Measurements from ENCODE around the gene TBC1D20.

DNA sequence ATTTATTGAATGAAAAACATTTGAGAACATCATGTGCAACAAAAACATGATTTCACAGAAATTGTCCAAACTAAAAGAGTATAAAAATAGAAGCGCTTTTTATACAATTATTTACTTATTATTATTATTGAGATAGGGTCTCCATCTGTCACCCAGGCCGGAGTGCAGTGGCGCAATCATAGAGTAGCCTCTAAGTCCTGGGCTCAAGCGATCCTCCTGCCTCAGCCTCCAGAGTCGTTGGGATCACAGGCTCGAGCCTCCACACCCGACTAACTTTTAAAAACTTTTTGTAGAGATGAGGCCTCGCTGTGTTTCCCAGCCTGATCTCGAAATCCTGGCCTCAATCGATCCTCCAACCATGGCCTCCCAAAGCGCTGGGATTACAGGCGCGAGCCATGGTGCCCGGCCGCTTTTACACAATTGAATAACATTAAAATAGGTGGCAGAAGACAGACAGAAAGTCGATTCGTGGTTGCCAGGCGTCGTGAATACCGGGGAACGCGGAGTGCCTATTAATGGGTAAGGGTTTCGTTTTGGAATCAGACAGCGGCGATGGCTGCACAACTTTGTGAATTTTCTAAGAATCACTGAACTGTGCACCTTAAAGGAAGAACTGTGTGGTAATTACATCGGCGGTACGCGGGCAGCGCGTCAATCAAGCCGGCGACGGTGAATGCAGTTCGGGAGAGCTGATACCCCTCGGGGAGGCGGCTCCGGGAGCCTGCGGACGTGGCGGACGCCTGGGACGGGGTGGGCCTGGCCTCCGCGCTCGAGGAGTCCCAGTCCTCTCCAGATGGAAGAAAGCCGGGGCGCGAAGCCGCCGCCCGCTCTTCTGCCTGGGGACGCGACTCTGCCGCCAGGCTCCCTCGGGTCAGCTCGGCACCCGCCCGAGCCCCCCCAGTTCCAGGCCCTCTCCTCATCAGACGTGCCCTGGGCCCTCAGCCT, 807 bp downstream of the TBC1D20 start:
- TF ChIP-seq SMC3 (IDR thresholded peaks at IDR 0.05; ENCODE audit: low read depth, low read length) (no peak), POLR2A (IDR thresholded peaks at IDR 0.05; ENCODE audit: low read depth, low read length) (no peak), CEBPB (IDR thresholded peaks at IDR 0.05; ENCODE audit: low read depth, low read length) (peak; percentile 40), RAD21 (IDR thresholded peaks at IDR 0.05; ENCODE audit: low read length) (no peak), BHLHE40 (IDR thresholded peaks at IDR 0.05; ENCODE audit: low read depth, low read length) (no peak), NFE2L2 (IDR thresholded peaks at IDR 0.05; ENCODE audit: low read depth, low read length) (no peak), ELK1 (IDR thresholded peaks at IDR 0.05; ENCODE audit: borderline replicate concordance, low read depth, low read length) (no peak), MXI1 (IDR thresholded peaks at IDR 0.05; ENCODE audit: borderline replicate concordance, low read depth, low read length) (no peak; the same call in 1 of the 2 replicates), CHD1 (IDR thresholded peaks at IDR 0.05; ENCODE audit: low read depth, low read length) (no peak), RCOR1 (IDR thresholded peaks at IDR 0.05; ENCODE audit: insufficient replicate concordance, low read length) (no peak)
- TF ChIP-seq, protein P1, sequence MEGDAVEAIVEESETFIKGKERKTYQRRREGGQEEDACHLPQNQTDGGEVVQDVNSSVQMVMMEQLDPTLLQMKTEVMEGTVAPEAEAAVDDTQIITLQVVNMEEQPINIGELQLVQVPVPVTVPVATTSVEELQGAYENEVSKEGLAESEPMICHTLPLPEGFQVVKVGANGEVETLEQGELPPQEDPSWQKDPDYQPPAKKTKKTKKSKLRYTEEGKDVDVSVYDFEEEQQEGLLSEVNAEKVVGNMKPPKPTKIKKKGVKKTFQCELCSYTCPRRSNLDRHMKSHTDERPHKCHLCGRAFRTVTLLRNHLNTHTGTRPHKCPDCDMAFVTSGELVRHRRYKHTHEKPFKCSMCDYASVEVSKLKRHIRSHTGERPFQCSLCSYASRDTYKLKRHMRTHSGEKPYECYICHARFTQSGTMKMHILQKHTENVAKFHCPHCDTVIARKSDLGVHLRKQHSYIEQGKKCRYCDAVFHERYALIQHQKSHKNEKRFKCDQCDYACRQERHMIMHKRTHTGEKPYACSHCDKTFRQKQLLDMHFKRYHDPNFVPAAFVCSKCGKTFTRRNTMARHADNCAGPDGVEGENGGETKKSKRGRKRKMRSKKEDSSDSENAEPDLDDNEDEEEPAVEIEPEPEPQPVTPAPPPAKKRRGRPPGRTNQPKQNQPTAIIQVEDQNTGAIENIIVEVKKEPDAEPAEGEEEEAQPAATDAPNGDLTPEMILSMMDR (conservative IDR thresholded peaks at IDR 0.05; ENCODE audit: low read depth, low read length), result no peak

All from IMR-90 (cell line).